Stimulated activated CD4-positive, alpha-beta T cell treated with anti-CD3 and anti-CD28 coated beads, Interleukin-12 subunit alpha, Interleukin-12 subunit beta, amount 100 ng/mL, for 4 hours (primary cell): ENCODE results near the gene ANO1.
"Not testable (repeated sequence)": the region's sequence is repeated elsewhere in the genome, so short reads cannot be mapped to it uniquely, and the experiment has no call there.

Experiments used
- DNase-seq: peaks from one replicate; pipeline ENCODE4 v3.0.0-alpha.2; 2020

Gene ANO1

GRCh38 chr11:70078095-70078780 lies at the start of gene ANO1:
TSS of gene ANO1 (plus strand) at chr11:70078317. CDS start at chr11:70078607, 290 bp downstream.
- no peak for DNase-seq

GRCh38 chr11:70029115-70029860 lies 48.8 kb upstream of the ANO1 start:
- DNase-seq: no peak

- DNase-seq: no peak
Measured at GRCh38 chr11:70029861-70030380, 48.2 kb upstream of the ANO1 start.

- no peak for DNase-seq
Measured at GRCh38 chr11:70030412-70030811, 47.7 kb upstream of the ANO1 start.

- no peak for DNase-seq
Measured at GRCh38 chr11:70031631-70032469, 46.3 kb upstream of the ANO1 start.

- no peak for DNase-seq
Measured at GRCh38 chr11:70032470-70032795, 45.7 kb upstream of the ANO1 start.

GRCh38 chr11:70032943-70033710 lies 45.0 kb upstream of the ANO1 start:
- DNase-seq: no peak

- no peak for DNase-seq
Measured at GRCh38 chr11:70033711-70034070, 44.4 kb upstream of the ANO1 start.

GRCh38 chr11:70034740-70035365 lies 43.3 kb upstream of the ANO1 start:
- DNase-seq: no peak

- DNase-seq: not testable (repeated sequence)
Measured at GRCh38 chr11:70035665-70036064, 42.5 kb upstream of the ANO1 start.

GRCh38 chr11:70036971-70037882 lies 40.9 kb upstream of the ANO1 start:
- DNase-seq: no peak

GRCh38 chr11:70038034-70038834 lies 39.9 kb upstream of the ANO1 start:
- no peak for DNase-seq

- no peak for DNase-seq
Measured at GRCh38 chr11:70040452-70040851, 37.7 kb upstream of the ANO1 start.

GRCh38 chr11:70040869-70041501 lies 37.1 kb upstream of the ANO1 start:
- no peak for DNase-seq

- no peak for DNase-seq
Measured at GRCh38 chr11:70043482-70043881, 34.6 kb upstream of the ANO1 start.

- DNase-seq: no peak
Measured at GRCh38 chr11:70046089-70046488, 32.0 kb upstream of the ANO1 start.

- no peak for DNase-seq
Measured at GRCh38 chr11:70048279-70049024, 29.7 kb upstream of the ANO1 start.

- no peak for DNase-seq
Measured at GRCh38 chr11:70049045-70049444, 29.1 kb upstream of the ANO1 start.

- no peak for DNase-seq
Measured at GRCh38 chr11:70050243-70050642, 27.9 kb upstream of the ANO1 start.
